BE2C (cell line): ENCODE results near the gene BET1.

Experiments used
- DNase-seq: peaks from one replicate; pipeline ENCODE4 v3.0.0-alpha.2; 2020
- H3K27me3 ChIP-seq: fragments of 250-450 bp; sonication (Bioruptor Pico); 2 replicates; pipeline ENCODE4 v1.5.1; 2020; ENCODE audit warnings: mild to moderate bottlenecking
- H3K36me3 ChIP-seq: fragments of 250-450 bp; sonication (Bioruptor Pico); 2 replicates; pipeline ENCODE4 v1.5.1; 2020; ENCODE audit warnings: mild to moderate bottlenecking
- H3K4me1 ChIP-seq: fragments of 250-450 bp; sonication (Bioruptor Pico); 2 replicates; pipeline ENCODE4 v1.5.1; 2020
- H3K4me3 ChIP-seq: 2 replicates; pipeline ENCODE4 v1.5.1; 2011; ENCODE audit warnings: low read depth, low read length
- H3K9me3 ChIP-seq: fragments of 250-450 bp; sonication (Bioruptor Pico); 2 replicates; pipeline ENCODE4 v1.5.1; 2020
- CTCF ChIP-seq: IDR thresholded peaks from 2 replicates; pipeline ENCODE4 v1.5.1; 2012; ENCODE audit warnings: mild to moderate bottlenecking, low read depth, low read length

The BET1 gene

DNA sequence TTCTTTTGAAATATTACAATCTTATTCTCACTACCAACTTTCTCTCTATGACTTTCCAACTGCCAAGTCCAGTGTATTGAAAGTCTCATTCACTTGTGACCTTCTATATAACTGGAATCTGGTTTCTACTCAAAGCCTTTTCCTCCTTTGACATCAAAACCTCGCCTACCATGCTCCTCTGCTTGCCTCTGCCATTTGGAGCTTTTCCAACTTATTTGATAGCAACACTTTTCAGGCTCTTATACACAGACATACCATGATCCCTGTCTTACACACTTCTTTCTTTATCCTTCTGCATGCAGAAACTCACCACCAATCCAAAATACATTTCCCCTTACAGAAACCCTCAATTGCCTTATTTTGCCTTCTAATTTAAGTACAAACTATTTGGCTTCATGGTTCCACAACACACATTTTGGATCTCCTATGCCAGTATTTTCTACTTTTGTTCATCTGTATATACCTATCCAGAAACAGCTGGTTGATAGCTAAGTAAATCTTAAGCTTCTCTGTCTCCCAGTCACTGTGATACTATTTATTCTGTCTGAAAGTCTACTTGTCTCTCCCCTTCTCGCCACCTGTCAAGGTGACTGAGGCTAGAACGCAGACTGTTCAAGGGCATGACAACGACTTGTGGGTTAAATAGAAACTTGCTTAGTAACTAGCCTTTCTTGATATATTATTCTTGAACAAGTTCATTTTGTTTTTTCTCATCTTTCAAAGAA lies 60.2 kb downstream of the BET1 start:
- Histone ChIP-seq H3K9me3 (no peaks in the 10 kb centered on the region), H3K36me3 (no peaks in the 10 kb centered on the region), H3K4me1 (no peaks in the 10 kb centered on the region), H3K27me3 (no peaks in the 10 kb centered on the region), H3K4me3 (no peak overlapping the region)
- no peak for TF ChIP-seq CTCF
- DNase-seq: no peak
